NT2/D1 (cell line): ENCODE measurements around the gene PHYHIPL.

Experiments
- SUZ12 ChIP-seq: IDR thresholded peaks from 2 replicates; pipeline ENCODE4 v1.6.1; 2011; ENCODE audit not compliant: insufficient read length, insufficient read depth; ENCODE audit errors: extremely low read depth
- YY1 ChIP-seq: IDR thresholded peaks from 2 replicates; pipeline ENCODE4 v1.6.1; 2011; ENCODE audit not compliant: insufficient read length, insufficient read depth
- ZNF274 ChIP-seq: IDR thresholded peaks from 2 replicates; pipeline ENCODE4 v1.6.1; 2011; ENCODE audit warnings: mild to moderate bottlenecking, low read depth, low read length

DNA sequence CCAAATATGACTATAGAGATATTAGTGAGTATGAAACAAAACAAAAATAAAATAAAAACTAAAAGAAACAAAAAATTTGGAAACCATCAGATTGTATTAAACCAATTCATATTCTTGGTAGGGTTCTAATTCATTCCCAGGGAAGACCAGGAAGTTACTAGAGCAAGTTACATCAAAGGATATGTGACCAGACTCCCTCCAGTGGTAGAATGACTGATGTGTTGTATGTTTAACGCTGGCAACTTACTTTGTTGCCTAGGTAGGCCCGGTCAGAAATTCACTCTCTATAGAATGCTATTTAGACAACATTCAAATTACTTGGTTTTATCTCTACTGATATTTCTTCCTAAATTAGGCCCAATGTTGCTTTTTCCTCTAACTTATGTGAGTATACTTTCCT lies 5.2 kb downstream of the PHYHIPL start:
- TF ChIP-seq SUZ12 (no peak), YY1 (no peak), ZNF274 (no peak)
